K562 (cell line): ENCODE results near the gene SCAMP3. TPM values are rescaled to one million over a fixed set of nuclear protein-coding genes. Genes with fewer than 3 reads are reported as not detected.

ENCODE experiments used
- BRF2 ChIP-seq: IDR thresholded peaks from 3 replicates; pipeline ENCODE4 v1.6.1; 2011; ENCODE audit warnings: borderline replicate concordance, mild to moderate bottlenecking; ENCODE audit not compliant: insufficient read length, insufficient read depth
- DIDO1 ChIP-seq: fragments of 450-650 bp; IDR thresholded peaks from 2 replicates; pipeline ENCODE4 v1.6.1; 2016; ENCODE audit warnings: low read depth, missing biosample characterization, missing genetic modification characterization
- DNMT1 ChIP-seq: fragments of 450-650 bp; IDR thresholded peaks from 2 replicates; pipeline ENCODE4 v1.6.1; 2016; ENCODE audit warnings: antibody characterized with exemption, mild to moderate bottlenecking
- EP400 ChIP-seq: fragments of 450-650 bp; IDR thresholded peaks from 2 replicates; pipeline ENCODE4 v1.6.1; 2017; ENCODE audit warnings: antibody characterized with exemption, mild to moderate bottlenecking, moderate library complexity
- KHSRP ChIP-seq: fragments of 450-650 bp; IDR thresholded peaks from 2 replicates; pipeline ENCODE4 v1.6.1; 2017
- PHF21A ChIP-seq: fragments of 450-650 bp; IDR thresholded peaks from 2 replicates; pipeline ENCODE4 v1.6.1; 2017; ENCODE audit warnings: low read depth, borderline replicate concordance
- TRIM25 ChIP-seq: fragments of 450-650 bp; IDR thresholded peaks from 2 replicates; pipeline ENCODE4 v1.7.0; 2016; ENCODE audit warnings: borderline replicate concordance
- ZNF707 ChIP-seq: fragments of 250-450 bp; sonication (Bioruptor Pico); conservative IDR thresholded peaks from 2 replicates; pipeline ENCODE4 v1.8.0; 2022; ENCODE audit warnings: inconsistent platforms, mild to moderate bottlenecking, moderate library complexity
- polyA plus RNA-seq, 8 experiments: library from polyadenylated mRNA; depleted of rRNA in 4 of 8; stranded (reverse) in 5 of 8; unstranded in 3 of 8; fragments of >200 nt; fragmentation: Nextera tagmentation in 2 of 8; fragmentation: Illumina TruSeq in 1 of 8; extraction: Ambion mirVana in 2 of 8; extraction: Trizol in 1 of 8; gene quantifications; 2 replicates each; pipeline versions ENCODE4 v1.2.1 to v1.2.3, GENCODE V29; 2011 to 2014; ENCODE audit warnings: inconsistent platforms in 1 of 8, missing spikeins in 1 of 8
- total RNA-seq, 7 experiments: library from RNA; depleted of rRNA in 6 of 7; stranded (reverse); fragments of >200 nt in 6 of 7; fragmentation: Illumina TruSeq in 2 of 7; extraction: Trizol in 2 of 7; gene quantifications; 2 replicates each; pipeline versions ENCODE4 v1.2.1 to v1.2.3, GENCODE V29; 2011 to 2021; ENCODE audit warnings: low replicate concordance in 1 of 7

The SCAMP3 gene
- total and polyA plus RNA-seq, 9 of the 15 experiments (the other 6 are each of a cell fraction or from before 2014, with no cell fraction given): 14.2 to 131 (median 86.1) TPM

GRCh38 chr1:155277902-155278688 lies 15.9 kb upstream of the SCAMP3 start (continued):
- no peak for TF ChIP-seq EP400
- TF ChIP-seq KHSRP: no peak
- TF ChIP-seq TRIM25: no peak
- TF ChIP-seq PHF21A: no peak
- no peak for TF ChIP-seq DNMT1
- no peak for TF ChIP-seq DIDO1 (tag)
- no peak for TF ChIP-seq ZNF707 (CRISPR knock-in tag)
- TF ChIP-seq BRF2: no peak
